GM13977 (cell line): ENCODE data around the gene PSMA1.
"Not testable (repeated sequence)": the region's sequence is repeated elsewhere in the genome, so short reads cannot be mapped to it uniquely, and the experiment has no call there.

Source experiments
- DNase-seq: peaks from one replicate; pipeline ENCODE4 v3.0.0; 2012; ENCODE audit warnings: low spot score
- CTCF ChIP-seq: IDR thresholded peaks from 2 replicates; pipeline ENCODE4 v1.5.1; 2012; ENCODE audit warnings: mild to moderate bottlenecking, control low read depth; ENCODE audit not compliant: insufficient read depth; ENCODE audit errors: extremely low read depth, missing control alignments
- in situ Hi-C: fragments of 300-500 bp; cut with MboI; formaldehyde crosslinking; loops from one replicate; pipeline ENCODE4 v1.12.0; 2022; ENCODE audit warnings: low sequenced_read_pairs, low pct_unique_long_range_greater_than_20kb, mixed read lengths, inconsistent platforms; ENCODE audit not compliant: unreplicated experiment

PSMA1 gene

GRCh38 chr11:14537134-14537599 is 17.0 kb upstream of the PSMA1 start:
- peak; percentile 79 for TF ChIP-seq CTCF
- DNase-seq = peak; percentile 61
- in situ Hi-C loops = loop anchor here (10.0 to 25.0 kb wide), 2 partner anchors 225 to 368 kb away; no protein-coding TSS in a partner anchor

DNA sequence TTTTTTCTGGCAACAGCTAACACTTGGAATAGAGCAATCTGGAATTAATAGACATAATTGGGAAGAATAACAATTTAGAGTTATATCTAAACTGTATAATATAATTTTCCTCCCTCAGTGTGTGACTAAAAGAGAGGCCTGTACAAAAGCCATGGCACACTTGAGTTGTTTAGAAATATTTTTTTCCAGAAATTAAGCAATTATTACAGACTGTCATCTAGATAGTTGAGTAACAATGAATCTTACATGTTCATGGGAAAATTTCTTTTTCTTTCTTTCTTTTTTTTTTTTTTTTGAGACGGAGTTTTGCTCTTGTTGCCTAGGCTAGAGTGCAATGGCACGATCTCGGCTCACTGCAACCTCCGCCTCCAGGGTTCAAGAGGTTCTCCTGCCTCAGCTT is 15.0 kb upstream of the PSMA1 start:
- DNase-seq = not testable (repeated sequence)
- in situ Hi-C loops = loop anchor here (10.0 to 25.0 kb wide), 2 partner anchors 227 to 370 kb away; no protein-coding TSS in a partner anchor

- no peak for DNase-seq
- in situ Hi-C loops = loop anchor here (10.0 to 25.0 kb wide), 2 partner anchors 232 to 375 kb away; no protein-coding TSS in a partner anchor
Measured at GRCh38 chr11:14529951-14530350, 9.8 kb upstream of the PSMA1 start.

GRCh38 chr11:14529321-14529720 is 9.1 kb upstream of the PSMA1 start:
- no peak for DNase-seq
- in situ Hi-C loops = loop anchor here (25.0 kb wide), 1 partner anchor 233 kb away; no protein-coding TSS in a partner anchor
- TF ChIP-seq CTCF = no peak

More at GRCh38 chr11:14529951-14530350, 9.8 kb upstream of the PSMA1 start:
- no peak for TF ChIP-seq CTCF

GRCh38 chr11:14522801-14523200 is 2.6 kb upstream of the PSMA1 start:
- DNase-seq = no peak
- no peak for TF ChIP-seq CTCF
- in situ Hi-C loops = no loop called here

DNA sequence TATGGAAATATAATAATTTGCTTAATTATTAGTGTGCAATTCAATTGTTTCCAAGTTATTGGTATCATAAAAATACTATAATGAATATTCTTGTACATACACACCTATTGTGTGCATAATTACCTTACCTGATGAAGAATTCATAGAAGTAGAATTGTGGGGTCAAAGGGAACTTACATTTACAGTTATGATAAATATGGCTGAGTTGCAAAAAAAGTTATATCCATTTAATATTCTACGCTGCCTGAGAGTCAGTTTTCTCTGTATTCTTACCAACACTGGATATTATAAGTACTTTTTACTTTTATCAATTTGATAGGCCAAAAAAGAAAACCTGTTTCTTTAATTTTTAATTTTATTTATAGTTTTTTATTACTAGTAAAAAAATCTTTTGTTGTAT is 2.1 kb upstream of the PSMA1 start:
- in situ Hi-C loops = no loop called here
- DNase-seq = no peak
- TF ChIP-seq CTCF = no peak

GRCh38 chr11:14520747-14521151 is 563 bp upstream of the PSMA1 start:
- in situ Hi-C loops = no loop called here
- TF ChIP-seq CTCF = no peak
- DNase-seq = no peak
